A673 (cell line): ENCODE measurements around the gene TUBA3C. TPM values are rescaled to one million over a fixed set of nuclear protein-coding genes. Genes with fewer than 3 reads are reported as not detected.

ENCODE experiments used
- BruUV-seq: library from RNA; stranded (reverse); fragments of 400-500 nt; replicated peaks from 2 replicates; lab custom pipeline; 2021; lab: Mats Ljungman, UMichigan
- CTCF ChIA-PET: fragments of 300-600 bp; sonication (Branson Sonifier 250); formaldehyde crosslinking; loops from one replicate; lab custom pipeline; 2022; ENCODE audit warnings: antibody characterized with exemption; lab: Charles Lee
- POLR2A ChIA-PET: fragments of 300-600 bp; sonication (Branson Sonifier 250); formaldehyde crosslinking; loops from one replicate; lab custom pipeline; 2022; ENCODE audit warnings: antibody characterized with exemption; ENCODE audit not compliant: low non-redundant PET; lab: Charles Lee
- DNase-seq: peaks from one replicate; pipeline ENCODE4 v3.0.0-alpha.2; 2015; ENCODE audit warnings: low spot score
- H3K27ac ChIP-seq: fragments of 200-600 bp; sonication (generic); 2 replicates; pipeline ENCODE4 v1.5.1; 2016; ENCODE audit warnings: mixed run types, low read depth, mild to moderate bottlenecking, mixed read lengths, antibody characterized with exemption, low read length; ENCODE audit not compliant: poor library complexity, severe bottlenecking
- H3K27me3 ChIP-seq: fragments of 200-600 bp; sonication (generic); replicated peaks from 2 replicates; pipeline ENCODE4 v1.6.1; 2017; ENCODE audit warnings: mixed run types, low read depth, mild to moderate bottlenecking, mixed read lengths, antibody characterized with exemption, low read length; ENCODE audit not compliant: insufficient read depth, poor library complexity
- H3K36me3 ChIP-seq: fragments of 200-600 bp; sonication (generic); 2 replicates; pipeline ENCODE4 v1.6.1; 2016; ENCODE audit warnings: mixed run types, mild to moderate bottlenecking, mixed read lengths, antibody characterized with exemption, low read length; ENCODE audit not compliant: insufficient read depth, poor library complexity, severe bottlenecking
- H3K4me1 ChIP-seq: fragments of 200-600 bp; sonication (generic); 2 replicates; pipeline ENCODE4 v1.6.1; 2017; ENCODE audit warnings: mixed run types, mild to moderate bottlenecking, mixed read lengths, antibody characterized with exemption, low read length; ENCODE audit not compliant: insufficient read depth, poor library complexity, severe bottlenecking
- H3K4me3 ChIP-seq: fragments of 200-600 bp; sonication (generic); 2 replicates; pipeline ENCODE4 v1.5.1; 2016; ENCODE audit warnings: low read depth, mixed run types, mild to moderate bottlenecking, mixed read lengths, low read length; ENCODE audit not compliant: poor library complexity, severe bottlenecking
- H3K9me3 ChIP-seq: fragments of 200-600 bp; sonication (generic); 2 replicates; pipeline ENCODE4 v1.6.1; 2016; ENCODE audit warnings: mixed run types, low read depth, mild to moderate bottlenecking, mixed read lengths, antibody characterized with exemption, low read length; ENCODE audit not compliant: poor library complexity, severe bottlenecking
- CTCF ChIP-seq: fragments of 300-800, 200-600 bp; sonication (generic); conservative IDR thresholded peaks from 2 replicates; pipeline ENCODE4 v1.5.1; 2017; ENCODE audit warnings: low read depth, mild to moderate bottlenecking, antibody characterized with exemption, low read length, moderate library complexity, mixed read lengths
- EZH2 ChIP-seq: fragments of 200-600 bp; sonication (generic); IDR thresholded peaks from 2 replicates; pipeline ENCODE4 v1.6.1; 2017; ENCODE audit warnings: borderline replicate concordance, low read depth, mild to moderate bottlenecking, mixed read lengths, antibody characterized with exemption, low read length; ENCODE audit not compliant: poor library complexity, severe bottlenecking
- intact Hi-C: fragments of 100-400 bp; cut with micrococcal nuclease; formaldehyde crosslinking; loops from one replicate; pipeline ENCODE4 v1.10.0; 2022; ENCODE audit not compliant: unreplicated experiment
- total RNA-seq: library from RNA; stranded (reverse); gene quantifications from 2 replicates; pipeline ENCODE4 v1.2.3, GENCODE V29; 2021

Gene TUBA3C
- total RNA-seq, 1 experiment from 2014 or later = not detected

- intact Hi-C loops = no loop called here
- Histone ChIP-seq H3K4me3 (no peak overlapping the region), H3K36me3 (no peaks in the 10 kb centered on the region), H3K9me3 (no peaks in the 10 kb centered on the region), H3K4me1 (no peaks in the 10 kb centered on the region), H3K27ac (no peak overlapping the region), H3K27me3 (no peaks in the 10 kb centered on the region)
- POLR2A ChIA-PET = no interaction called here
- TF ChIP-seq CTCF (no peak), EZH2 (no peak)
- DNase-seq = no peak
- no TSS peak for BruUV-seq
- CTCF ChIA-PET = no interaction called here
These were observed 7.9 kb downstream of the TUBA3C start for GRCh38 chr13:19173752-19174151.

- Histone ChIP-seq H3K27me3 (no peaks in the 10 kb centered on the region), H3K27ac (no peak overlapping the region), H3K9me3 (no peaks in the 10 kb centered on the region), H3K4me3 (no peak overlapping the region), H3K36me3 (no peaks in the 10 kb centered on the region), H3K4me1 (no peaks in the 10 kb centered on the region)
- DNase-seq = no peak
- BruUV-seq = no TSS peak
- intact Hi-C loops = no loop called here
- ChIA-PET POLR2A (no interaction called here), CTCF (no interaction called here)
- TF ChIP-seq CTCF = no peak
These were observed 9.0 kb downstream of the TUBA3C start for GRCh38 chr13:19172647-19173030.

GRCh38 chr13:19172007-19172646, 9.5 kb downstream of the TUBA3C start:
- no peak for DNase-seq
- Histone ChIP-seq H3K9me3 (no peaks in the 10 kb centered on the region), H3K36me3 (no peaks in the 10 kb centered on the region), H3K4me1 (no peaks in the 10 kb centered on the region), H3K27ac (no peak overlapping the region), H3K4me3 (no peak overlapping the region), H3K27me3 (no peaks in the 10 kb centered on the region)
- BruUV-seq = no TSS peak
- POLR2A ChIA-PET = no interaction called here
- intact Hi-C loops = no loop called here
- CTCF ChIA-PET = no interaction called here
- no peak for TF ChIP-seq EZH2
- TF ChIP-seq CTCF = no peak
